Measurements from ENCODE around the gene MED26.

MED26 gene

GRCh38 chr19:16614941-16615340 lies 13.1 kb downstream of the MED26 start:
- POLR2A ChIA-PET: interaction anchor here (1.5 kb wide), 1 partner anchor 14 kb away, joined by 4 read pairs; no protein-coding TSS in a partner anchor
- H3K27ac ChIP-seq (ENCODE audit: extremely low read depth, low read depth, low read length): no peak overlapping the region
- CTCF ChIA-PET: interaction anchor here (0.7 kb wide), 1 partner anchor 42 kb away, joined by 4 read pairs; no protein-coding TSS in a partner anchor
- no peaks in the 10 kb centered on the region for H3K9me3 ChIP-seq (ENCODE audit: control insufficient read depth, insufficient read depth, low read depth, low read length)
- peaks cover 2% of the 10 kb centered on the region; the same call in 1 of the 2 replicates for H3K4me1 ChIP-seq (ENCODE audit: control insufficient read depth, insufficient read depth, low read length)
- no peak overlapping the region for H3K4me3 ChIP-seq (ENCODE audit: low read depth, low read length)
- H3K36me3 ChIP-seq (ENCODE audit: control insufficient read depth in 2 of 2, insufficient read depth in 1 of 2, low read length in 2 of 2): no peaks in the 10 kb centered on the region
- TF ChIP-seq ZNF692 (tag by site-specific recombination; IDR thresholded peaks at IDR 0.05): no peak
- no peak for TF ChIP-seq ZNF785 (tag by site-specific recombination; IDR thresholded peaks at IDR 0.05)
- TF ChIP-seq, protein P1, sequence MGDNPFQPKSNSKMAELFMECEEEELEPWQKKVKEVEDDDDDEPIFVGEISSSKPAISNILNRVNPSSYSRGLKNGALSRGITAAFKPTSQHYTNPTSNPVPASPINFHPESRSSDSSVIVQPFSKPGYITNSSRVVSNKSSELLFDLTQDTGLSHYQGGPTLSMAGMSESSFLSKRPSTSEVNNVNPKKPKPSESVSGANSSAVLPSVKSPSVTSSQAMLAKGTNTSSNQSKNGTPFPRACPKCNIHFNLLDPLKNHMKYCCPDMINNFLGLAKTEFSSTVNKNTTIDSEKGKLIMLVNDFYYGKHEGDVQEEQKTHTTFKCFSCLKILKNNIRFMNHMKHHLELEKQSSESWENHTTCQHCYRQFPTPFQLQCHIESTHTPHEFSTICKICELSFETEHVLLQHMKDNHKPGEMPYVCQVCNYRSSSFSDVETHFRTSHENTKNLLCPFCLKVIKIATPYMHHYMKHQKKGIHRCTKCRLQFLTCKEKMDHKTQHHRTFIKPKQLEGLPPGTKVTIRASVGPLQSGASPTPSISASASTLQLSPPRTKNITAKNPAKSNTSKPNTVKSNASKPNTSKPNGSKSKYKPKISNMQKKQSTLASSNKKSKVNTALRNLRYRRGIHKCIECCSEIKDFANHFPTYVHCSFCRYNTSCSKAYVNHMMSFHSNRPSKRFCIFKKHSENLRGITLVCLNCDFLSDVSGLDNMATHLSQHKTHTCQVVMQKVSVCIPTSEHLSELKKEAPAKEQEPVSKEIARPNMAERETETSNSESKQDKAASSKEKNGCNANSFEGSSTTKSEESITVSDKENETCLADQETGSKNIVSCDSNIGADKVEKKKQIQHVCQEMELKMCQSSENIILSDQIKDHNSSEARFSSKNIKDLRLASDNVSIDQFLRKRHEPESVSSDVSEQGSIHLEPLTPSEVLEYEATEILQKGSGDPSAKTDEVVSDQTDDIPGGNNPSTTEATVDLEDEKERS (tag by site-specific recombination; IDR thresholded peaks at IDR 0.05): no peak
- TF ChIP-seq HOXC10 (CRISPR knock-in tag; IDR thresholded peaks at IDR 0.05): no peak
- no peak for TF ChIP-seq HOXA7 (CRISPR knock-in tag; IDR thresholded peaks at IDR 0.05; ENCODE audit: borderline replicate concordance)
- no peak for TF ChIP-seq TRIM28 (IDR thresholded peaks at IDR 0.05; ENCODE audit: borderline replicate concordance, low read length)
- no peak for TF ChIP-seq ZNF664 (tag by site-specific recombination; IDR thresholded peaks at IDR 0.05)
- TF ChIP-seq INSM2 (tag by site-specific recombination; IDR thresholded peaks at IDR 0.05): no peak

- H3K4me3 ChIP-seq (ENCODE audit: low read depth, low read length): no peak overlapping the region
- POLR2A ChIA-PET: no interaction called here
- CTCF ChIA-PET: no interaction called here
- no peaks in the 10 kb centered on the region for H3K9me3 ChIP-seq (ENCODE audit: control insufficient read depth, insufficient read depth, low read depth, low read length)
- TF ChIP-seq ZNF548 (tag by site-specific recombination; IDR thresholded peaks at IDR 0.05): no peak
- TF ChIP-seq, protein P2, sequence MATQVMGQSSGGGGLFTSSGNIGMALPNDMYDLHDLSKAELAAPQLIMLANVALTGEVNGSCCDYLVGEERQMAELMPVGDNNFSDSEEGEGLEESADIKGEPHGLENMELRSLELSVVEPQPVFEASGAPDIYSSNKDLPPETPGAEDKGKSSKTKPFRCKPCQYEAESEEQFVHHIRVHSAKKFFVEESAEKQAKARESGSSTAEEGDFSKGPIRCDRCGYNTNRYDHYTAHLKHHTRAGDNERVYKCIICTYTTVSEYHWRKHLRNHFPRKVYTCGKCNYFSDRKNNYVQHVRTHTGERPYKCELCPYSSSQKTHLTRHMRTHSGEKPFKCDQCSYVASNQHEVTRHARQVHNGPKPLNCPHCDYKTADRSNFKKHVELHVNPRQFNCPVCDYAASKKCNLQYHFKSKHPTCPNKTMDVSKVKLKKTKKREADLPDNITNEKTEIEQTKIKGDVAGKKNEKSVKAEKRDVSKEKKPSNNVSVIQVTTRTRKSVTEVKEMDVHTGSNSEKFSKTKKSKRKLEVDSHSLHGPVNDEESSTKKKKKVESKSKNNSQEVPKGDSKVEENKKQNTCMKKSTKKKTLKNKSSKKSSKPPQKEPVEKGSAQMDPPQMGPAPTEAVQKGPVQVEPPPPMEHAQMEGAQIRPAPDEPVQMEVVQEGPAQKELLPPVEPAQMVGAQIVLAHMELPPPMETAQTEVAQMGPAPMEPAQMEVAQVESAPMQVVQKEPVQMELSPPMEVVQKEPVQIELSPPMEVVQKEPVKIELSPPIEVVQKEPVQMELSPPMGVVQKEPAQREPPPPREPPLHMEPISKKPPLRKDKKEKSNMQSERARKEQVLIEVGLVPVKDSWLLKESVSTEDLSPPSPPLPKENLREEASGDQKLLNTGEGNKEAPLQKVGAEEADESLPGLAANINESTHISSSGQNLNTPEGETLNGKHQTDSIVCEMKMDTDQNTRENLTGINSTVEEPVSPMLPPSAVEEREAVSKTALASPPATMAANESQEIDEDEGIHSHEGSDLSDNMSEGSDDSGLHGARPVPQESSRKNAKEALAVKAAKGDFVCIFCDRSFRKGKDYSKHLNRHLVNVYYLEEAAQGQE (tag by site-specific recombination; IDR thresholded peaks at IDR 0.05): no peak
- no peak for TF ChIP-seq ZFP37 (tag by site-specific recombination; IDR thresholded peaks at IDR 0.05)
- TF ChIP-seq ZNF239 (tag by site-specific recombination; IDR thresholded peaks at IDR 0.05): no peak
- no peak for TF ChIP-seq ZNF654 (tag by site-specific recombination; IDR thresholded peaks at IDR 0.05; ENCODE audit: low read depth)
- TF ChIP-seq, protein P3, sequence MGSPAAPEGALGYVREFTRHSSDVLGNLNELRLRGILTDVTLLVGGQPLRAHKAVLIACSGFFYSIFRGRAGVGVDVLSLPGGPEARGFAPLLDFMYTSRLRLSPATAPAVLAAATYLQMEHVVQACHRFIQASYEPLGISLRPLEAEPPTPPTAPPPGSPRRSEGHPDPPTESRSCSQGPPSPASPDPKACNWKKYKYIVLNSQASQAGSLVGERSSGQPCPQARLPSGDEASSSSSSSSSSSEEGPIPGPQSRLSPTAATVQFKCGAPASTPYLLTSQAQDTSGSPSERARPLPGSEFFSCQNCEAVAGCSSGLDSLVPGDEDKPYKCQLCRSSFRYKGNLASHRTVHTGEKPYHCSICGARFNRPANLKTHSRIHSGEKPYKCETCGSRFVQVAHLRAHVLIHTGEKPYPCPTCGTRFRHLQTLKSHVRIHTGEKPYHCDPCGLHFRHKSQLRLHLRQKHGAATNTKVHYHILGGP (tag by site-specific recombination; IDR thresholded peaks at IDR 0.05): no peak
- no peak for TF ChIP-seq ZNF112 (tag by site-specific recombination; IDR thresholded peaks at IDR 0.05)
- no peak for TF ChIP-seq SCRT2 (tag by site-specific recombination; IDR thresholded peaks at IDR 0.05)
- TF ChIP-seq ZNF677 (tag by site-specific recombination; IDR thresholded peaks at IDR 0.05): no peak
- no peak for TF ChIP-seq GLIS2 (tag by site-specific recombination; IDR thresholded peaks at IDR 0.05)
- TF ChIP-seq ZNF792 (tag by site-specific recombination; IDR thresholded peaks at IDR 0.05): no peak
- TF ChIP-seq ZNF624 (tag by site-specific recombination; IDR thresholded peaks at IDR 0.05): no peak
- TF ChIP-seq ZNF629 (tag by site-specific recombination; IDR thresholded peaks at IDR 0.05): no peak
- no peak for TF ChIP-seq ZNF514 (tag by site-specific recombination; IDR thresholded peaks at IDR 0.05)
- TF ChIP-seq ZNF473 (tag by site-specific recombination; IDR thresholded peaks at IDR 0.05): no peak
- no peak for TF ChIP-seq BCL11B (tag by site-specific recombination; IDR thresholded peaks at IDR 0.05; ENCODE audit: low read depth)
- peaks cover 13% of the 10 kb centered on the region for H3K4me1 ChIP-seq (ENCODE audit: control insufficient read depth, insufficient read depth, low read length)
- no peak overlapping the region for H3K27ac ChIP-seq (ENCODE audit: extremely low read depth, low read depth, low read length)
- H3K36me3 ChIP-seq (ENCODE audit: control insufficient read depth in 2 of 2, insufficient read depth in 1 of 2, low read length in 2 of 2): no peaks in the 10 kb centered on the region
Observed at GRCh38 chr19:16613841-16614240, 14.2 kb downstream of the MED26 start.

Data from HEK293 (cell line).